H1 (cell line): ENCODE results near the gene DMXL2.

ENCODE experiments used
- CEBPB ChIP-seq: IDR thresholded peaks from 2 replicates; pipeline ENCODE4 v1.6.1; 2012; ENCODE audit warnings: low read depth, low read length
- CHD2 ChIP-seq: IDR thresholded peaks from 2 replicates; pipeline ENCODE4 v1.6.1; 2012; ENCODE audit warnings: low read length, improper control_type of control experiment
- CTCF ChIP-seq, 3 experiments: IDR thresholded peaks; 1 replicate in 2 of 3; 2 replicates in 1 of 3; pipeline versions ENCODE4 v1.5.1 to v1.6.1; 2011; ENCODE audit warnings: low read length in 3 of 3, mild to moderate bottlenecking in 3 of 3, inconsistent platforms in 2 of 3, low read depth in 1 of 3, moderate library complexity in 1 of 3; ENCODE audit not compliant: insufficient read depth in 1 of 3; ENCODE audit errors: control extremely low read depth in 1 of 3
- EZH2 ChIP-seq: fragments of 200-600 bp; sonication (generic); IDR thresholded peaks from 2 replicates; pipeline ENCODE4 v1.7.1; 2012; ENCODE audit warnings: low read depth, mild to moderate bottlenecking, moderate library complexity, low read length, inconsistent platforms; ENCODE audit not compliant: severe bottlenecking
- POLR2A ChIP-seq, 2 experiments: IDR thresholded peaks; 1 replicate in 1 of 2; 2 replicates in 1 of 2; pipeline ENCODE4 v1.6.1; 2011; ENCODE audit warnings: low read depth in 2 of 2, low read length in 2 of 2, mild to moderate bottlenecking in 2 of 2; ENCODE audit errors: control extremely low read depth in 1 of 2
- SAP30 ChIP-seq: fragments of 300-600 bp; sonication (generic); IDR thresholded peaks from 2 replicates; pipeline ENCODE4 v1.7.1; 2012; ENCODE audit warnings: low read length, moderate library complexity, mild to moderate bottlenecking, inconsistent platforms; ENCODE audit not compliant: insufficient read depth, insufficient replicate concordance
- SIX5 ChIP-seq: IDR thresholded peaks from 2 replicates; pipeline ENCODE4 v1.6.1; 2011; ENCODE audit warnings: mild to moderate bottlenecking, low read depth, low read length

- TF ChIP-seq CTCF (IDR thresholded peaks at IDR 0.05; ENCODE audit: control extremely low read depth in 1 of 3, insufficient read depth in 1 of 3, low read depth in 1 of 3, low read length in 3 of 3) (no peak), POLR2A (IDR thresholded peaks at IDR 0.05; ENCODE audit: control extremely low read depth in 1 of 2, low read depth in 2 of 2, low read length in 2 of 2) (no peak), SAP30 (no peak), EZH2 (no peak), SIX5 (no peak), CHD2 (no peak), CEBPB (no peak)
These were observed 223.9 kb downstream of the DMXL2 start for GRCh38 chr15:51398626-51399025.
